Activated T-cell treated with anti-CD3 and anti-CD28 coated beads for 24 hours (primary cell): ENCODE data around the gene CAMSAP3.
"Not testable (repeated sequence)": the region's sequence is repeated elsewhere in the genome, so short reads cannot be mapped to it uniquely, and the experiment has no call there.

Source experiments
- DNase-seq: peaks from one replicate; pipeline ENCODE4 v3.0.0-alpha.2; 2020; ENCODE audit warnings: low read depth

The CAMSAP3 gene

GRCh38 chr19:7632340-7633203, 36.9 kb downstream of the CAMSAP3 start:
- DNase-seq = no peak

- DNase-seq = no peak
Observed at GRCh38 chr19:7633698-7634097, 38.0 kb downstream of the CAMSAP3 start, which contains the start of gene PCP2. Gene PCP2 (minus strand): TSS chr19:7633719. CDS start chr19:7633457, 262 bp downstream.

- no peak for DNase-seq
Observed at GRCh38 chr19:7635670-7636069, 40.0 kb downstream of the CAMSAP3 start.

- DNase-seq = no peak
Observed at GRCh38 chr19:7636317-7636690, 40.6 kb downstream of the CAMSAP3 start.

- DNase-seq = peak; percentile 88
Observed at GRCh38 chr19:7636691-7637373, 41.2 kb downstream of the CAMSAP3 start, which contains the start of gene STXBP2. Gene STXBP2 (plus strand): TSS chr19:7637110. CDS start chr19:7637150, 40 bp downstream.

GRCh38 chr19:7637374-7638256, 42.0 kb downstream of the CAMSAP3 start:
- DNase-seq = no peak

- DNase-seq = no peak
Observed at GRCh38 chr19:7638802-7639465, 43.3 kb downstream of the CAMSAP3 start.

- no peak for DNase-seq
Observed at GRCh38 chr19:7639863-7640348, 44.2 kb downstream of the CAMSAP3 start.

- DNase-seq = no peak
Observed at GRCh38 chr19:7640803-7641202, 45.1 kb downstream of the CAMSAP3 start.

- DNase-seq = no peak
Observed at GRCh38 chr19:7641290-7642276, 45.9 kb downstream of the CAMSAP3 start.

- no peak for DNase-seq
Observed at GRCh38 chr19:7642295-7643030, 46.8 kb downstream of the CAMSAP3 start.

GRCh38 chr19:7643031-7643415, 47.4 kb downstream of the CAMSAP3 start:
- no peak for DNase-seq

- not testable (repeated sequence) for DNase-seq
Observed at GRCh38 chr19:7643629-7644549, 48.2 kb downstream of the CAMSAP3 start.

GRCh38 chr19:7644550-7644877, 48.9 kb downstream of the CAMSAP3 start:
- DNase-seq = no peak

- no peak for DNase-seq
Observed at GRCh38 chr19:7645163-7645562, 49.5 kb downstream of the CAMSAP3 start.

GRCh38 chr19:7645656-7646425, 50.2 kb downstream of the CAMSAP3 start:
- DNase-seq = no peak

GRCh38 chr19:7646426-7646700, 50.7 kb downstream of the CAMSAP3 start:
- DNase-seq = no peak

GRCh38 chr19:7647156-7647555, 51.5 kb downstream of the CAMSAP3 start:
- no peak for DNase-seq
